ENCODE results near the gene DAAM1.

Gene DAAM1

DNA sequence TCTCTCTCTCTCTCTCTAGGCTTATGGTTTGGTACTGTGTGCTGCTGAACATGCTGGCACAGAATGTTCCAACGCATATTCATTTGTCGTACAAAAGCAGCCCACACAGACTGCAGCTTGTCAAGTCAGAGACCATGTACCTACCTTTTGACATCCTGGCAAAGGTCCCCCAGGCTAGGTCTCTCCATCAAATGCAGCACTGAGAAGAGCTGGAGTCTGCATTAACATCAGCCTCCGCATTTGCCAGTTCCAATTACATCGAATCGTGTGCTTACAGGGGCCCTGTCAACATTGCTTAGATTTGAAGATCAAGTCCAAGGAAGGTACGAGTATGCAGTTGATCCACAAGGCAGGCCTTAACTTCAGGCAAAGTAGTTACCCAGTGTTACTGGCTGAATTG, 228.8 kb downstream of the DAAM1 start:
- no peak for TF ChIP-seq EZH2 (IDR thresholded peaks at IDR 0.05; ENCODE audit: borderline replicate concordance, low read depth, low read length, severe bottlenecking)
- TF ChIP-seq, protein P1, sequence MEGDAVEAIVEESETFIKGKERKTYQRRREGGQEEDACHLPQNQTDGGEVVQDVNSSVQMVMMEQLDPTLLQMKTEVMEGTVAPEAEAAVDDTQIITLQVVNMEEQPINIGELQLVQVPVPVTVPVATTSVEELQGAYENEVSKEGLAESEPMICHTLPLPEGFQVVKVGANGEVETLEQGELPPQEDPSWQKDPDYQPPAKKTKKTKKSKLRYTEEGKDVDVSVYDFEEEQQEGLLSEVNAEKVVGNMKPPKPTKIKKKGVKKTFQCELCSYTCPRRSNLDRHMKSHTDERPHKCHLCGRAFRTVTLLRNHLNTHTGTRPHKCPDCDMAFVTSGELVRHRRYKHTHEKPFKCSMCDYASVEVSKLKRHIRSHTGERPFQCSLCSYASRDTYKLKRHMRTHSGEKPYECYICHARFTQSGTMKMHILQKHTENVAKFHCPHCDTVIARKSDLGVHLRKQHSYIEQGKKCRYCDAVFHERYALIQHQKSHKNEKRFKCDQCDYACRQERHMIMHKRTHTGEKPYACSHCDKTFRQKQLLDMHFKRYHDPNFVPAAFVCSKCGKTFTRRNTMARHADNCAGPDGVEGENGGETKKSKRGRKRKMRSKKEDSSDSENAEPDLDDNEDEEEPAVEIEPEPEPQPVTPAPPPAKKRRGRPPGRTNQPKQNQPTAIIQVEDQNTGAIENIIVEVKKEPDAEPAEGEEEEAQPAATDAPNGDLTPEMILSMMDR (IDR thresholded peaks at IDR 0.05; ENCODE audit: borderline replicate concordance, extremely low read depth, low read length, poor library complexity, severe bottlenecking) = no peak
- Histone ChIP-seq H3K4me1 (ENCODE audit: insufficient read depth, low read length) (no peaks in the 10 kb centered on the region), H3K27me3 (ENCODE audit: insufficient read depth, low read length, poor library complexity) (no peaks in the 10 kb centered on the region), H3K9ac (ENCODE audit: low read depth, low read length) (no peak overlapping the region), H3K27ac (ENCODE audit: low read length) (no peak overlapping the region), H3K9me3 (ENCODE audit: insufficient read depth, low read length, severe bottlenecking) (no peaks in the 10 kb centered on the region), H3K4me2 (ENCODE audit: insufficient read depth, low read length) (no peak overlapping the region), H4K20me1 (ENCODE audit: insufficient read depth, low read length) (no peaks in the 10 kb centered on the region), H3K4me3 (ENCODE audit: low read depth in 1 of 2, low read length in 2 of 2) (no peak overlapping the region), H3K79me2 (ENCODE audit: insufficient read depth, low read length) (no peaks in the 10 kb centered on the region), H3K36me3 (ENCODE audit: insufficient read depth, low read length) (no peaks in the 10 kb centered on the region), H2AFZ (ENCODE audit: low read depth, low read length) (no peak overlapping the region)
- no peak for ATAC-seq (ENCODE audit: insufficient read depth, low read depth)
- no peak for DNase-seq

DNA sequence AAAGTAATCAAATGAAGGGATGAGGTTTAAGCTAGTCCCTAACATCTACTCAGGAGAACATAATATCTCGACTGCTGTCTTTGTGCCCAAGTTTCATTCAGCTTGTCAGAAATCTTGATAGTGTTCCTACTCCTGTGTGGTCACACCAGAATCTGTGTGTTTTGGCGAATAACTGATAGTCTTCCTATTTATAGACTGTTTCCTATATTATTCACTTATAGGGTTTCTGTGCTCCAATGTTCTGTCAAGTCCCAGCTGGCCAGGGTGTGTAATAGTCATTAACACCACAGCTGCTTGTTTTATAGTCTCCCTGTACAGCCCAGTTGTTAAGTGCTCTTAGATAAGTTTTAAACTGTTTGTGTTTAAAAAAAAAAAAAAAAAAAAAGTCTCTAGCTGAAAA, 230.8 kb downstream of the DAAM1 start:
- H2AFZ ChIP-seq (ENCODE audit: low read depth, low read length) = no peak overlapping the region
- H3K27me3 ChIP-seq (ENCODE audit: insufficient read depth, low read length, poor library complexity) = no peaks in the 10 kb centered on the region
- H3K9ac ChIP-seq (ENCODE audit: low read depth, low read length) = no peak overlapping the region
- no peak overlapping the region for H3K4me2 ChIP-seq (ENCODE audit: insufficient read depth, low read length)
- H3K36me3 ChIP-seq (ENCODE audit: insufficient read depth, low read length) = no peaks in the 10 kb centered on the region
- DNase-seq (no peak), ATAC-seq (ENCODE audit: insufficient read depth, low read depth) (no peak)
- no peaks in the 10 kb centered on the region for H4K20me1 ChIP-seq (ENCODE audit: insufficient read depth, low read length)
- H3K79me2 ChIP-seq (ENCODE audit: insufficient read depth, low read length) = no peaks in the 10 kb centered on the region
- H3K4me3 ChIP-seq (ENCODE audit: low read depth in 1 of 2, low read length in 2 of 2) = no peak overlapping the region
- H3K9me3 ChIP-seq (ENCODE audit: insufficient read depth, low read length, severe bottlenecking) = no peaks in the 10 kb centered on the region
- H3K27ac ChIP-seq (ENCODE audit: low read length) = no peak overlapping the region
- no peaks in the 10 kb centered on the region for H3K4me1 ChIP-seq (ENCODE audit: insufficient read depth, low read length)
- TF ChIP-seq EZH2 (IDR thresholded peaks at IDR 0.05; ENCODE audit: borderline replicate concordance, low read depth, low read length, severe bottlenecking) = no peak
- TF ChIP-seq, protein P1 (IDR thresholded peaks at IDR 0.05; ENCODE audit: borderline replicate concordance, extremely low read depth, low read length, poor library complexity, severe bottlenecking) = no peak
